ENCODE results near the gene BRD9. TPM values are rescaled to one million over a fixed set of nuclear protein-coding genes. Genes with fewer than 3 reads are reported as not detected.
"Not testable (repeated sequence)": the region's sequence is repeated elsewhere in the genome, so short reads cannot be mapped to it uniquely, and the experiment has no call there.

Gene BRD9
- total RNA-seq, 1 experiment from 2014 or later = 48.9 TPM

GRCh38 chr5:834013-834412 lies 58.6 kb downstream of the BRD9 start:
- CTCF ChIA-PET; H3K4me1 Mint-ChIP-seq (ENCODE audit: insufficient read depth, unreplicated experiment); H3K27ac Mint-ChIP-seq (ENCODE audit: low read depth, unreplicated experiment); DNase-seq (ENCODE audit: unreplicated experiment); H3K36me3 Mint-ChIP-seq (ENCODE audit: insufficient read depth, unreplicated experiment); H3K27me3 Mint-ChIP-seq (ENCODE audit: insufficient read depth, unreplicated experiment); BruUV-seq (replicated peaks); H3K9me3 Mint-ChIP-seq (ENCODE audit: unreplicated experiment); intact Hi-C loops (cut with micrococcal nuclease); H3K4me3 Mint-ChIP-seq (ENCODE audit: unreplicated experiment); POLR2A ChIA-PET: not testable (repeated sequence)

- CTCF ChIA-PET; intact Hi-C loops (cut with micrococcal nuclease); DNase-seq (ENCODE audit: unreplicated experiment); H3K9me3 Mint-ChIP-seq (ENCODE audit: unreplicated experiment); H3K4me1 Mint-ChIP-seq (ENCODE audit: insufficient read depth, unreplicated experiment); POLR2A ChIA-PET; H3K27ac Mint-ChIP-seq (ENCODE audit: low read depth, unreplicated experiment); H3K36me3 Mint-ChIP-seq (ENCODE audit: insufficient read depth, unreplicated experiment); H3K4me3 Mint-ChIP-seq (ENCODE audit: unreplicated experiment); BruUV-seq (replicated peaks): not testable (repeated sequence)
- peaks cover 12% of the 10 kb centered on the region for H3K27me3 Mint-ChIP-seq (ENCODE audit: insufficient read depth, unreplicated experiment)
Measured at GRCh38 chr5:828194-828593, 64.4 kb downstream of the BRD9 start.

DNA sequence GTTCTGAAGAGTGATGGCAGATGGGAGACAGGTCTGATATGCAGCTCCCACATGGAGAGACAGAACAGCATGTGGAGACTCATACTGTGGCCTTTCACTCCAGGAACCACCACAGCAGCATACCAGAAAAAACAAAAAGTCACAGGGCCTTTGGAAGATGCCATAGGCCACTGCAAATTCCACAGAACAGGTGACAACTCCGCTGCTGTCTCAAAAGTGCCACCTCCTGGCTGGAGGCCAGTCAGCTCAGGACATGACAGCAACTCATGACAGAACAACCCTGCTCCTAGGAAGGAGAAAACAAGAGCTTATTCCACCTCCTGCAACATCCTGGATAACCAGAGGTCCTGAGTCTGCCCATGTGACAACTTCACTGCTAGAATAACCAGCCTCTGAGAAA lies 67.1 kb downstream of the BRD9 start:
- H3K9me3 Mint-ChIP-seq (ENCODE audit: unreplicated experiment); H3K36me3 Mint-ChIP-seq (ENCODE audit: insufficient read depth, unreplicated experiment); BruUV-seq (replicated peaks); H3K4me1 Mint-ChIP-seq (ENCODE audit: insufficient read depth, unreplicated experiment); POLR2A ChIA-PET; intact Hi-C loops (cut with micrococcal nuclease); H3K27ac Mint-ChIP-seq (ENCODE audit: low read depth, unreplicated experiment); DNase-seq (ENCODE audit: unreplicated experiment); H3K4me3 Mint-ChIP-seq (ENCODE audit: unreplicated experiment): not testable (repeated sequence)
- H3K27me3 Mint-ChIP-seq (ENCODE audit: insufficient read depth, unreplicated experiment) = peaks cover 12% of the 10 kb centered on the region
- CTCF ChIA-PET = interaction anchor here (0.6 kb wide), 1 partner anchor 805 kb away, joined by 4 read pairs; no protein-coding TSS in a partner anchor

GRCh38 chr5:821504-821903 lies 71.1 kb downstream of the BRD9 start:
- CTCF ChIA-PET = no interaction called here
- no peak for DNase-seq (ENCODE audit: unreplicated experiment)
- POLR2A ChIA-PET = no interaction called here
- no peak for TF ChIP-seq CTCF (IDR thresholded peaks at IDR 0.05; ENCODE audit: unreplicated experiment)
- Mint-ChIP-seq H3K4me3 (ENCODE audit: unreplicated experiment) (no peak overlapping the region), H3K27ac (ENCODE audit: low read depth, unreplicated experiment) (no peak overlapping the region), H3K9me3 (ENCODE audit: unreplicated experiment) (no peaks in the 10 kb centered on the region), H3K36me3 (ENCODE audit: insufficient read depth, unreplicated experiment) (no peaks in the 10 kb centered on the region), H3K4me1 (ENCODE audit: insufficient read depth, unreplicated experiment) (no peaks in the 10 kb centered on the region), H3K27me3 (ENCODE audit: insufficient read depth, unreplicated experiment) (peaks cover 21% of the 10 kb centered on the region)
- BruUV-seq (replicated peaks) = no TSS peak
- intact Hi-C loops (cut with micrococcal nuclease) = no loop called here

DNA sequence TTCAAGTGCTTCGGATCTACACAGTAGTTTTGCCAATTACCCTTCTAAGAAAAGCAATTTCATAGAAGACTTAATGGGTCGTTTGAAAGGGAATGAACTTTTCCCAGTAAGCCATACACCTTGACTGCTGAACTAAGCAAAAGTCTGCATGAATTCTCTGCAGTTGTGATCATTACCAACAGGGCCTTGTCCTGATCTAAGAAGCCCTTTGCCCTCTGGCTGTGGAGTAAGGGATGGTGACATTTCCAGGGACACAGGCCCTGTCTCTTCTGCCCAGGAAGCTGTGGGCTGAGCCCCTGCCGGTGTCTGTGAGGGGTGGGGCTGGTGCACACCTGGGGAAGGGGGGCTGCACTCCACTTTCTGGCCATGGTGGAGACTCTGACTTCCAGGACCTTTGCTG lies 72.4 kb downstream of the BRD9 start:
- Mint-ChIP-seq H3K36me3 (ENCODE audit: insufficient read depth, unreplicated experiment) (no peaks in the 10 kb centered on the region), H3K9me3 (ENCODE audit: unreplicated experiment) (no peaks in the 10 kb centered on the region), H3K4me3 (ENCODE audit: unreplicated experiment) (no peak overlapping the region), H3K27me3 (ENCODE audit: insufficient read depth, unreplicated experiment) (peaks cover 21% of the 10 kb centered on the region), H3K27ac (ENCODE audit: low read depth, unreplicated experiment) (no peak overlapping the region), H3K4me1 (ENCODE audit: insufficient read depth, unreplicated experiment) (no peaks in the 10 kb centered on the region)
- ChIA-PET CTCF (no interaction called here), POLR2A (no interaction called here)
- intact Hi-C loops (cut with micrococcal nuclease) = no loop called here
- DNase-seq (ENCODE audit: unreplicated experiment) = no peak
- no TSS peak for BruUV-seq (replicated peaks)
- TF ChIP-seq CTCF (IDR thresholded peaks at IDR 0.05; ENCODE audit: unreplicated experiment) = no peak

- BruUV-seq (replicated peaks) = no TSS peak
- DNase-seq (ENCODE audit: unreplicated experiment) = no peak
- H3K4me1 Mint-ChIP-seq (ENCODE audit: insufficient read depth, unreplicated experiment) = no peaks in the 10 kb centered on the region
- TF ChIP-seq CTCF (IDR thresholded peaks at IDR 0.05; ENCODE audit: unreplicated experiment) = no peak
- POLR2A ChIA-PET = no interaction called here
- peaks cover 21% of the 10 kb centered on the region for H3K27me3 Mint-ChIP-seq (ENCODE audit: insufficient read depth, unreplicated experiment)
- CTCF ChIA-PET = no interaction called here
- H3K36me3 Mint-ChIP-seq (ENCODE audit: insufficient read depth, unreplicated experiment) = no peaks in the 10 kb centered on the region
- no peaks in the 10 kb centered on the region for H3K9me3 Mint-ChIP-seq (ENCODE audit: unreplicated experiment)
- H3K4me3 Mint-ChIP-seq (ENCODE audit: unreplicated experiment) = no peak overlapping the region
- no peak overlapping the region for H3K27ac Mint-ChIP-seq (ENCODE audit: low read depth, unreplicated experiment)
- intact Hi-C loops (cut with micrococcal nuclease) = no loop called here
Measured at GRCh38 chr5:819078-819477, 73.5 kb downstream of the BRD9 start.
